ENCODE measurements around the gene DCST2.

The DCST2 gene

GRCh38 chr1:155069551-155070157, 36.1 kb upstream of the DCST2 start:
- DNase-seq (ENCODE audit: low spot score) = no peak

GRCh38 chr1:155068599-155068998, 35.0 kb upstream of the DCST2 start:
- DNase-seq (ENCODE audit: low spot score) = no peak

DNA sequence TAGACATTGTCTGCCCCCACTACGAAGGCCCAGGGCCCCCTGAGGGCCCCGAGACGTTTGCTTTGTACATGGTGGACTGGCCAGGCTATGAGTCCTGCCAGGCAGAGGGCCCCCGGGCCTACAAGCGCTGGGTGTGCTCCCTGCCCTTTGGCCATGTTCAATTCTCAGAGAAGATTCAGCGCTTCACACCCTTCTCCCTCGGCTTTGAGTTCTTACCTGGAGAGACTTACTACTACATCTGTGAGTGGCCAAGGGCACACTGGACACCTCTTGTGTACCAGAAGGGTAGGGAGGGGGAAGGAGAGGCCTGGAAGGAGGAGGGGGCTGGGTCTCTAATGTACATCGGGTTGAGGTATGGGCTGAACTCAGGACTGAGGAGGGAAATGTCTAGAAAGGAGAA, 33.2 kb upstream of the DCST2 start:
- no peak for DNase-seq (ENCODE audit: low spot score)

- no peak for DNase-seq (ENCODE audit: low spot score)
Observed at GRCh38 chr1:155064832-155065429, 31.4 kb upstream of the DCST2 start.

GRCh38 chr1:155064111-155064831, 30.7 kb upstream of the DCST2 start:
- DNase-seq (ENCODE audit: low spot score) = no peak

GRCh38 chr1:155063550-155064110, 30.0 kb upstream of the DCST2 start, which contains the start of gene EFNA4:
EFNA4 (plus strand) TSS chr1:155063740; CDS start chr1:155063824, 84 bp downstream.
- DNase-seq (ENCODE audit: low spot score) = peak; percentile 65

GRCh38 chr1:155062702-155063411, 29.3 kb upstream of the DCST2 start:
- no peak for DNase-seq (ENCODE audit: low spot score)

DNA sequence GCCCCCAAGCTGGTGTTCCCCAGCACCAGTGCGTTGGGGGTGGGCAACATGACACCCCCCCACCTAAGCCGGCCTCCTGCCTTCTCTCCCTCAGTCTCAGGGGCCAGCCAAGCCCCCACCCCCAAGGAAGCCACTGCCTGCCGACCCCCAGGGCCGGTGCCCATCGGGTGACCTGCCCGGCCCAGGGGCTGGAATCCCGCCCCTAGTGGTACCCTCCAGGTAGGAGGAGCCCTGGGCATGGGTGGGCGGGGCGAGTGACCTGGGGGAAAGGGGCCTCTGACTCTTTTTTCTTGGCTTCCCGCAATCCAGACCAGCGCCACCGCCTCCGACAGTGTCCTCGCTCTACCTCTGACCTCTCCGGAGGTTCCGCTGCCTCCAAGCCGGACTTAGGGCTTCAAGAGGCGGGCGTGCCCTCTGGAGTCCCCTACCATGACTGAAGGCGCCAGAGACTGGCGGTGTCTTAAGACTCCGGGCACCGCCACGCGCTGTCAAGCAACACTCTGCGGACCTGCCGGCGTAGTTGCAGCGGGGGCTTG, 28.6 kb upstream of the DCST2 start:
- no peak for DNase-seq (ENCODE audit: low spot score)

DNA sequence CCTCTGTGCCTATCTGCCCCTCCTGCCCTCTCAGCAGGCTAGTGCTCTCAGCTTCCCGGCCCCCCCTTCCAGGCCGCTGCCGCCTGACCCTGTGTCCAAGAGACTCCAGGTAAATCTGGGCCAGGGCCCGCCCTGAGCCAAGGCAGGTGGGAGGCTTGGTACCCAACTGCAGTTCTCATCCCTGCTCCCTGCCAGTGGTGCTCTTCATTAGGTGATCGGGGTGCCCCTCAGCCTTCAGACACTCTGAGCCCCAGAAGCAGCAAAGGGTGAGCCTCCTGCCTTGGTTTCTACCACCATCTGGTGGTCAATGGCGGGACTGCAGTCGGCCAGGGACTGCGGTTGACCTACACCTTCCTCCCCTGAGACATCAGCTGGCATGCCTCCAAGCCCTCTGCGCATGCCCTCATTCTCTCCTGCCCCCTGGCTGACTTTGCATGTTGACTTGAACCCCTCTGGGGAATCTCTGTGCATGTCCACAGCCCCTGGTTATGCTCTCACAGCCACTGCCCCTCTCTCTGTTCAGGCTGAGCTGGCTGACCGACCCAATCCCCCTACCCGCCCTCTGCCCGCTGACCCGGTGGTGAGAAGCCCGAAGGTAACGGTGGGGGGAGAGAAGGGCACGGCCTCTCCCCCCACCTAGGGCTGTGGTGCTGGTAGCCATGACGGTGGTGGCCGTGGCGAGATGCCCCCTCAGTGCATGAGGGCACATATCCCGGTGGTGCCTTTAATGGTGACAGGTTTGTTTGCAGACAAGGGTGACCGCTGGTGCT, 28.0 kb upstream of the DCST2 start:
- peak; percentile 86 for DNase-seq (ENCODE audit: low spot score)

- no peak for DNase-seq (ENCODE audit: low spot score)
Observed at GRCh38 chr1:155060736-155061135, 27.2 kb upstream of the DCST2 start.

- DNase-seq (ENCODE audit: low spot score) = no peak
Observed at GRCh38 chr1:155057788-155058211, 24.2 kb upstream of the DCST2 start.

DNA sequence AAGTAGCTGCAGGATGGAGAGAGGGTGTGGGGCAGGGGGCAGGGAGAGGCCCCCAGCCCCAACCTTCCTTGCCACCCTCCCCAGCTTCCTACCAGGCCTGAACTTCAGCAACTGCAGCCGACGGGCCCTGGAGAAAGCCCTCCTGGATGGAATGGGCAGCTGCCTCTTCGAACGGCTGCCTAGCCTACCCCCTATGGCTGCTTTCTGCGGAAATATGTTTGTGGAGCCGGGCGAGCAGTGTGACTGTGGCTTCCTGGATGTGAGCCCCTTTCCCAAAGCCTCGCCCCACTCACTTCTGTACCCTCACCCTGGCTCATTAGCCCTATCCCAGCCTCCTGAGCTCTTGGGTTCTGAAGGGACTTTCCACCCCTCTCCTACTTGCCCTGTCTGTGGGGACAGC, 23.5 kb upstream of the DCST2 start:
- no peak for DNase-seq (ENCODE audit: low spot score)

DNA sequence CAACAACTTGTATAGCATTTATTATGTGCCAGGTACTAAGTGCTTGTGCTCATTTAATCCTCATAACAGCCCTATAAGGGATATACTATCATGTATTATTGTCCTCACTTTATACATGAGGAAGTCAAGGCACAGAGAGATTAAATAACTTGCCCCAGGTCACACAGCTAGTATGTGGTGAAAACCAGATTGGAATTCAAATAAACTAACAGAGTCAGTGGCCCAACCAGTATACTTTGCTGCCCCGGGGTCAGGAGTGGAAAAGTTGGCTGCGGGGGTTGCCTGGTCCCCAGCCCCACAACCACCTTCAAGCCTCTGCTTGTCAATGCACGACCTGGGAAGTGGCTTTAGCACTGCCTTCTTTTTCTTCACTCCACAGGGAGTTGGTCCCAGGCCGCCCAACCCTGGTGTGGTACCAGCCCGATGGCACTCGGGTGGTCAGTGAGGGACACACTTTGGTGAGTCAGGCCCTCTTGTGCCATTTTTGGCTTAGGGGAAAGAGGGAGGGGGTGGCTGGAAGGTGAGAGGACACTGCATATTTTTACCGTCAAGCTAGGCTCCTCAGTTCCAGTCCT, 20.0 kb upstream of the DCST2 start:
- DNase-seq (ENCODE audit: low spot score) = no peak

GRCh38 chr1:155052439-155053395, 19.1 kb upstream of the DCST2 start:
- peak; percentile 83 for DNase-seq (ENCODE audit: low spot score)

DNA sequence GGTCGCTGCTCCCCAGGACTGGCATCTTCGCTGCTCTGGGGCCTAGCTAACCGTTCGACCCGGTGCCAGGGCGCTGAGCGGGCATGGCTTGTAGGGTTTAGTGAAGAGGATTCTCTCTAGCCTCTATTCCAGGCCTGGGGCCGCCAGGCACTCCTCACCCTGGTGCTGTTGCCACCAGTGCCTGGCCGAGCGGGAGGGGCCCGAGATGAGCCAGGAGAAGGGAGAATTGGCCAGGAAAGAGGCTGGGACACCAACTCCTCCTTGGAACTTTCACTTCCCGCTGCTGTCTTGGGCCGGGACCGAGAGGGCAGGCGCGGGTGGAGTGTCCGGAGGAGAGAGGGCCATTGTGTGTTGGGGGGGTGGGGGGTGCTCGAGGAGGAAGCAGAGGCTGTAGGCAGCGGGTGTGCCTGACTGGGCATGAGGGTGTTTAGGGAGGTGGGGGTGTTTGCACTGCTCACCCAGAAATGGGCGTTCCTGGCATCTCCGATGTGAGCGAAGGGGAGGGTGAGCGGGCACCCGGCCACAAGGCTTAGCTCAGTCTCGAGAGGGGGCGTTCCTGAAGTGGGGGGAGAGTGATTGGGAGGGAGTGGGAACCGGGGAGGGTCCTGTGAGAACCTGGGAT, 18.3 kb upstream of the DCST2 start:
- DNase-seq (ENCODE audit: low spot score) = peak; percentile 44

DNA sequence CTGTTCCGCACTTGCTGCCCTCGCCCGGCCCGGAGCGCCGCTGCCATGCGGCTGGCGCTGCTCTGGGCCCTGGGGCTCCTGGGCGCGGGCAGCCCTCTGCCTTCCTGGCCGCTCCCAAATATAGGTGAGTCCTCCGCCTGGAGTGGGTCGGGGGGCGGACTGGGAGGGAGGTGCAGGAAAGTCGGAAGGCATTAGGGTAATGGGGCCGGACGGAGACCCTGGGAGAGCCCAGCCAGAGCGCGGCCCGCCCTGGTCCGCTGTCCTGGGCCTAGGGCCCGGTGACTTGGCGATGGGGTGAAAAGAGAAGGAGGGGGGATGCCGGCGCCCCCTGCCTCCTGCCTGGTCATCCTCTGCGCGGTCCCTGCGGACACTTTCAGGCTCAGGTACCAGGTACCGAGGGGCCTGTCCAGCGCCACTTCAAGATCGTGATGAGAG, 17.8 kb upstream of the DCST2 start:
- DNase-seq (ENCODE audit: low spot score) = no peak

- DNase-seq (ENCODE audit: low spot score) = peak; percentile 75
Observed at GRCh38 chr1:155050560-155051341, 17.2 kb upstream of the DCST2 start, which contains the start of gene ADAM15. ADAM15 (plus strand) TSS chr1:155051316; CDS start chr1:155051387, 71 bp downstream.

Data from kidney capillary endothelial cell (primary cell).